Stimulated activated naive B cell treated with anti-CD40 and anti-IgM and Interleukin-4, amounts not matched to agents 10 μg/mL and 1 μg/mL and 100 μg/mL, for 72 hours (primary cell): ENCODE results near the gene TRPM3.

ENCODE experiments used
- ATAC-seq, 2 donors: fragments of 150-1000 bp; cut with Tn5 transposase; replicated peaks; 2 replicates each; pipeline ENCODE4 v1.10.0; 2021; ENCODE audit warnings: moderate library complexity in 1 of 2
- DNase-seq: peaks from one replicate; pipeline ENCODE4 v3.0.0; 2021
- H3K27ac Mint-ChIP-seq: one replicate; pipeline ENCODE4 v1.8.0; 2022; ENCODE audit warnings: mild to moderate bottlenecking, mixed read lengths
- H3K27me3 Mint-ChIP-seq, 2 donors: one replicate each; pipeline ENCODE4 v1.8.0; 2022; ENCODE audit warnings: mixed read lengths in 2 of 2
- H3K36me3 Mint-ChIP-seq, 2 donors: one replicate each; pipeline ENCODE4 v1.8.0; 2022; ENCODE audit warnings: mixed read lengths in 2 of 2, mild to moderate bottlenecking in 1 of 2
- H3K4me1 Mint-ChIP-seq, 2 donors: one replicate each; pipeline ENCODE4 v1.8.0; 2022; ENCODE audit warnings: mixed read lengths in 2 of 2, mild to moderate bottlenecking in 1 of 2
- H3K4me3 Mint-ChIP-seq, 2 donors: one replicate each; pipeline ENCODE4 v1.8.0; 2022; ENCODE audit warnings: mild to moderate bottlenecking in 2 of 2, mixed read lengths in 2 of 2, moderate library complexity in 1 of 2
- H3K9me3 Mint-ChIP-seq, 2 donors: one replicate each; pipeline ENCODE4 v1.8.0; 2022; ENCODE audit warnings: mixed read lengths in 2 of 2, mild to moderate bottlenecking in 1 of 2

TRPM3 gene

GRCh38 chr9:70615464-70616138 is 505.8 kb downstream of the TRPM3 start:
- Mint-ChIP-seq H3K4me1 (no peaks in the 10 kb centered on the region), H3K4me3 (no peak overlapping the region), H3K27ac (no peak overlapping the region), H3K9me3 (peaks cover 6% of the 10 kb centered on the region in 2 donors), H3K27me3 (no peaks in the 10 kb centered on the region), H3K36me3 (no peaks in the 10 kb centered on the region)
- no peak for DNase-seq
- no peak for ATAC-seq

GRCh38 chr9:70614786-70615463 is 506.5 kb downstream of the TRPM3 start:
- Mint-ChIP-seq H3K4me3 (no peak overlapping the region), H3K4me1 (peaks cover 0 to under 1% of the 10 kb centered on the region in 2 donors), H3K36me3 (no peaks in the 10 kb centered on the region), H3K27ac (no peak overlapping the region), H3K27me3 (no peaks in the 10 kb centered on the region), H3K9me3 (peaks cover 6 to 7% of the 10 kb centered on the region in 2 donors)
- ATAC-seq, result no peak
- DNase-seq, result no peak

- ATAC-seq (no peak), DNase-seq (no peak)
- H3K27ac Mint-ChIP-seq, result no peak overlapping the region
- no peaks in the 10 kb centered on the region for H3K27me3 Mint-ChIP-seq
- H3K36me3 Mint-ChIP-seq, result peaks cover 0 to under 1% of the 10 kb centered on the region in 2 donors
- peaks cover 2 to 6% of the 10 kb centered on the region in 2 donors for H3K4me1 Mint-ChIP-seq
- H3K9me3 Mint-ChIP-seq, result peaks cover 6 to 7% of the 10 kb centered on the region in 2 donors
- H3K4me3 Mint-ChIP-seq, result no peak overlapping the region
Measured at GRCh38 chr9:70613024-70613768, 508.2 kb downstream of the TRPM3 start.

GRCh38 chr9:70610287-70610644 is 511.2 kb downstream of the TRPM3 start:
- Mint-ChIP-seq H3K36me3 (peaks cover 0 to 7% of the 10 kb centered on the region in 2 donors), H3K27ac (no peak overlapping the region), H3K27me3 (no peaks in the 10 kb centered on the region), H3K4me3 (no peak overlapping the region), H3K9me3 (peaks cover 9 to 10% of the 10 kb centered on the region in 2 donors), H3K4me1 (peaks cover 2 to 14% of the 10 kb centered on the region in 2 donors)
- no peak for ATAC-seq
- no peak for DNase-seq

- no peak overlapping the region for H3K27ac Mint-ChIP-seq
- peaks cover 2 to 14% of the 10 kb centered on the region in 2 donors for H3K4me1 Mint-ChIP-seq
- no peaks in the 10 kb centered on the region for H3K27me3 Mint-ChIP-seq
- peak; percentile 60 to 65 for ATAC-seq
- peaks cover 0 to 7% of the 10 kb centered on the region in 2 donors for H3K36me3 Mint-ChIP-seq
- peaks cover 9 to 10% of the 10 kb centered on the region in 2 donors for H3K9me3 Mint-ChIP-seq
- DNase-seq, result no peak
- H3K4me3 Mint-ChIP-seq, result no peak overlapping the region
Measured at GRCh38 chr9:70609542-70610286, 511.7 kb downstream of the TRPM3 start.

- no peak overlapping the region for H3K27ac Mint-ChIP-seq
Measured at GRCh38 chr9:70609011-70609410, 512.4 kb downstream of the TRPM3 start.

GRCh38 chr9:70607926-70608325 is 513.5 kb downstream of the TRPM3 start:
- peaks cover 2 to 14% of the 10 kb centered on the region in 2 donors for H3K4me1 Mint-ChIP-seq
- ATAC-seq (peak; percentile 90), DNase-seq (peak; percentile 57)
- H3K27me3 Mint-ChIP-seq, result no peaks in the 10 kb centered on the region
- peaks cover 9 to 10% of the 10 kb centered on the region in 2 donors for H3K9me3 Mint-ChIP-seq
- H3K36me3 Mint-ChIP-seq, result peaks cover 0 to 7% of the 10 kb centered on the region in 2 donors
- H3K27ac Mint-ChIP-seq, result peak overlapping the region; percentile 39
- no peak overlapping the region for H3K4me3 Mint-ChIP-seq

More at GRCh38 chr9:70609011-70609410, 512.4 kb downstream of the TRPM3 start:
- H3K36me3 Mint-ChIP-seq, result peaks cover 0 to 7% of the 10 kb centered on the region in 2 donors
- DNase-seq (no peak), ATAC-seq (no peak)
- peaks cover 2 to 14% of the 10 kb centered on the region in 2 donors for H3K4me1 Mint-ChIP-seq
- H3K4me3 Mint-ChIP-seq, result no peak overlapping the region
- H3K9me3 Mint-ChIP-seq, result peaks cover 9 to 10% of the 10 kb centered on the region in 2 donors
- H3K27me3 Mint-ChIP-seq, result no peaks in the 10 kb centered on the region

GRCh38 chr9:70607329-70607728 is 514.1 kb downstream of the TRPM3 start:
- peaks cover 0 to 7% of the 10 kb centered on the region in 2 donors for H3K36me3 Mint-ChIP-seq
- peaks cover 9 to 10% of the 10 kb centered on the region in 2 donors for H3K9me3 Mint-ChIP-seq
- ATAC-seq (no peak), DNase-seq (no peak)
- H3K4me3 Mint-ChIP-seq, result no peak overlapping the region
- no peak overlapping the region for H3K27ac Mint-ChIP-seq
- peaks cover 4 to 14% of the 10 kb centered on the region in 2 donors for H3K4me1 Mint-ChIP-seq
- H3K27me3 Mint-ChIP-seq, result no peaks in the 10 kb centered on the region

- peaks cover 0 to 8% of the 10 kb centered on the region in 2 donors for H3K27me3 Mint-ChIP-seq
- no peak for ATAC-seq
- peaks cover 2 to 5% of the 10 kb centered on the region in 2 donors for H3K4me1 Mint-ChIP-seq
- H3K36me3 Mint-ChIP-seq, result peaks cover 0 to 4% of the 10 kb centered on the region in 2 donors
- H3K4me3 Mint-ChIP-seq, result no peak overlapping the region
- H3K27ac Mint-ChIP-seq, result no peak overlapping the region
- no peak for DNase-seq
- peaks cover 3% of the 10 kb centered on the region in 2 donors for H3K9me3 Mint-ChIP-seq
Measured at GRCh38 chr9:70603020-70603411, 518.4 kb downstream of the TRPM3 start.

GRCh38 chr9:70602321-70603019 is 519.0 kb downstream of the TRPM3 start:
- Mint-ChIP-seq H3K4me1 (peaks cover 0 to 2% of the 10 kb centered on the region in 2 donors), H3K36me3 (no peaks in the 10 kb centered on the region), H3K9me3 (no peaks in the 10 kb centered on the region), H3K4me3 (no peak overlapping the region), H3K27ac (no peak overlapping the region), H3K27me3 (peaks cover 0 to 8% of the 10 kb centered on the region in 2 donors)
- DNase-seq, result peak; percentile 14
- ATAC-seq, result peak; percentile 81

GRCh38 chr9:70601000-70601951 is 520.1 kb downstream of the TRPM3 start:
- Mint-ChIP-seq H3K27me3 (peaks cover 0 to 8% of the 10 kb centered on the region in 2 donors), H3K4me3 (no peak overlapping the region), H3K9me3 (no peaks in the 10 kb centered on the region), H3K4me1 (peaks cover 0 to 2% of the 10 kb centered on the region in 2 donors), H3K36me3 (no peaks in the 10 kb centered on the region), H3K27ac (no peak overlapping the region)
- ATAC-seq (no peak), DNase-seq (no peak)

- Mint-ChIP-seq H3K27ac (no peak overlapping the region), H3K4me3 (no peak overlapping the region), H3K9me3 (no peaks in the 10 kb centered on the region), H3K36me3 (no peaks in the 10 kb centered on the region), H3K4me1 (peaks cover 0 to 2% of the 10 kb centered on the region in 2 donors), H3K27me3 (peaks cover 0 to 8% of the 10 kb centered on the region in 2 donors)
- no peak for DNase-seq
- ATAC-seq, result no peak
Measured at GRCh38 chr9:70600506-70600905, 520.9 kb downstream of the TRPM3 start.
